ENCODE results near the gene GDF2. TPM values are rescaled to one million over a fixed set of nuclear protein-coding genes. Genes with fewer than 3 reads are reported as not detected.

GDF2 gene
- total RNA-seq, 1 donor from 2014 or later = not detected

DNA sequence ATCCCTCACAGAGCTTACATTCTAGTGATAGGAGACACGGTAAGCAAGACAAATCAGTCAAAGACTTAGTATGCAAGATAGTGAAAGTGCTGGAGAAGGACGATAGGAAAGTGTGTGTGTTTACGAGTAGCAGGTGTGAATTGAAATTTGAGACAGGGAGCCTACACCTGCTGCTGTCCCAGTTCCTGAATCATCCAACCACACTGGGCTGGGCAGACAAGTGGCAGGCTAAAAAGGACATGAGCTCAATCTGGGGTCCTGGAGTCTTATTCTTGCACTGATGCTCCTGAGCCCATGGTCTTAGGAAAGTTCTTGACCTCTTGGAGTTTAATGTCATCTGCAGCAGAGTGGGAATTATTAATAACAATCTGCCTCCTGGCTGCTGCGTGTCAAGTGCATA lies 42.1 kb downstream of the GDF2 start:
- H3K9me3 ChIP-seq = no peaks in the 10 kb centered on the region
- no peaks in the 10 kb centered on the region for H3K27me3 ChIP-seq (ENCODE audit: low read depth)
- H3K4me1 ChIP-seq = no peaks in the 10 kb centered on the region
- DNase-seq (no peak), ATAC-seq (no peak)
- TF ChIP-seq, protein P1, sequence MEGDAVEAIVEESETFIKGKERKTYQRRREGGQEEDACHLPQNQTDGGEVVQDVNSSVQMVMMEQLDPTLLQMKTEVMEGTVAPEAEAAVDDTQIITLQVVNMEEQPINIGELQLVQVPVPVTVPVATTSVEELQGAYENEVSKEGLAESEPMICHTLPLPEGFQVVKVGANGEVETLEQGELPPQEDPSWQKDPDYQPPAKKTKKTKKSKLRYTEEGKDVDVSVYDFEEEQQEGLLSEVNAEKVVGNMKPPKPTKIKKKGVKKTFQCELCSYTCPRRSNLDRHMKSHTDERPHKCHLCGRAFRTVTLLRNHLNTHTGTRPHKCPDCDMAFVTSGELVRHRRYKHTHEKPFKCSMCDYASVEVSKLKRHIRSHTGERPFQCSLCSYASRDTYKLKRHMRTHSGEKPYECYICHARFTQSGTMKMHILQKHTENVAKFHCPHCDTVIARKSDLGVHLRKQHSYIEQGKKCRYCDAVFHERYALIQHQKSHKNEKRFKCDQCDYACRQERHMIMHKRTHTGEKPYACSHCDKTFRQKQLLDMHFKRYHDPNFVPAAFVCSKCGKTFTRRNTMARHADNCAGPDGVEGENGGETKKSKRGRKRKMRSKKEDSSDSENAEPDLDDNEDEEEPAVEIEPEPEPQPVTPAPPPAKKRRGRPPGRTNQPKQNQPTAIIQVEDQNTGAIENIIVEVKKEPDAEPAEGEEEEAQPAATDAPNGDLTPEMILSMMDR (IDR thresholded peaks at IDR 0.05) = no peak
- intact Hi-C loops (cut with DNase I) = no loop called here
- H3K27ac ChIP-seq = no peak overlapping the region
- no peak overlapping the region for H3K4me3 ChIP-seq
- no peaks in the 10 kb centered on the region for H3K36me3 ChIP-seq

DNA sequence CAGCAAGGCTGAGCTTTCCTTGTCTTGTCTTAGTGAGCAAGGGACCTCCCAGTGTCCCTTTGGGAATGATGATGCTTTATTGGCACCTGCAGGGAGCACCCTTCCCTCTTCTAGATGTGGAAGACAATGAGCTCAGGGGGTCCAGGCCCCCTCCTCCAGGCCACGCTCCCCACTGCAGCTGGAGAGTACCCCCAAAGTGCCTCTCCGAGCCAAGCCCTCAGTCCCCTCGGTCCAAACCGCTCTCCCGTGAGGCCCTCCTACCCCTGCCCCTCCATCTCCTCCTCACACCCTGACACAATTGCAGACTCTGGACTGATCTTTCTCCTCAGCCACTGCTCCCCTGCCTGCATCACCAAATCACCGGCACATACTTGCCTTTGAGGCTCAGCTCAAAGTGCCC lies 42.7 kb downstream of the GDF2 start:
- H3K4me1 ChIP-seq = no peaks in the 10 kb centered on the region
- TF ChIP-seq, protein P1 (IDR thresholded peaks at IDR 0.05) = no peak
- H3K9me3 ChIP-seq = no peaks in the 10 kb centered on the region
- intact Hi-C loops (cut with DNase I) = no loop called here
- ATAC-seq (no peak), DNase-seq (no peak)
- H3K27ac ChIP-seq = no peak overlapping the region
- H3K4me3 ChIP-seq = no peak overlapping the region
- no peaks in the 10 kb centered on the region for H3K36me3 ChIP-seq
- H3K27me3 ChIP-seq (ENCODE audit: low read depth) = no peaks in the 10 kb centered on the region

DNA sequence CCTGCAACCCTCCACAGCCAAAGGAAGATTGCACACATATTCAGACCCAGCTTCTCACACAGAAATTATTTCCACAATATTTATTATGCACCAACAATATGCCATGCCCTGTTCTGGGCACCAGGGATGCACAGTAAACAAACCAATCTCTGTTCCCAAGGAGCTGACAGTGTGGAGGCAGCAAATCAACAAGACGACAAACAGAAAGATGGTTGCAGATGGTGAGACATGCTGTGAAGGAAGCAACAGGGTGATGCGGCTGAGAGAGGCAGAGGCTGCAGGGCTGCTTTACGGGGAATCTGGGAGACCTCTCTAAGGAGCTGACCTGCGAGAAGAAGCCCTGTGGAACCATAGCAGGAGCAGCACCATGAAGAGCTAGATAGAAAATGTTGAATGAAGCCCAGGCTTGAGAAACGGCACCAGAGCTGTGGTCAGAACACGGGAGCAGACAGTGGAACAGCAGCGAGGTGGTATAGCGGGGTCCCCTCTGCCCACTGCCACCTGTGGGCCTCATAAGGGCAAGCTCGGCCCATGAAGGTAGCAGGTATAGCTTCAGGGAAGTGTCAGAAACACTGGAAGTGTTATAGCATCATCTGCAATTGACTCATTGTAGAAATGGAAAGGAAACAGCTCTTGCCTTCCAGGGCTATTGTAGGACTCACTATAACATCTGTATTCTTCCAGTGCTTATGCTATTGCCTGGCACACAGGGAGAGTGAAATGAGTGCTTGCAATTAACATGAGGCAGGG lies 43.4 kb downstream of the GDF2 start:
- DNase-seq (no peak), ATAC-seq (no peak)
- TF ChIP-seq, protein P1 (IDR thresholded peaks at IDR 0.05) = no peak
- Histone ChIP-seq H3K36me3 (no peaks in the 10 kb centered on the region), H3K9me3 (no peaks in the 10 kb centered on the region), H3K4me1 (no peaks in the 10 kb centered on the region), H3K27ac (no peak overlapping the region), H3K4me3 (no peak overlapping the region), H3K27me3 (ENCODE audit: low read depth) (no peaks in the 10 kb centered on the region)
- intact Hi-C loops (cut with DNase I) = no loop called here

DNA sequence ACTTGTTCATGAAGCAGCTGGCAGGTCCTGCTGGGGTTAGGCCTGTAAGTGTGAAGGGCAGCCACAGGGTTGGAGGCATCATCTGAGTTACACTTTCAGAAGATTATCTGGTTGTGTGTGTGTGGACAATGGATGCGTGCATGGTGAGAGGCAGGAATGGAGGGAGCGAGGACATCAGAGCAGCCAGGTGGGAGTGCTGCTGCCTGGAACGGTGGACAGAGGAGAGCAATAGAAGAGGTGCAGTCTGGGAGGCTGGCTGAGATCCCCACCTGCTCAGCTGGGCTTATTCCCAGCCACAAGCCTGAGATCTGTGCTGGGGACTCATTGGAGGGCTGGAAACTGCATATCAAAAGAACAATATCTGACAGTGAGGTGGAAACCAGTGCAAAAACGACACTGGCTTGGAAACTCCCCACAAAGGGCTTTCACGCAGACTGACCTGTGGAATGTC lies 44.0 kb downstream of the GDF2 start:
- Histone ChIP-seq H3K27me3 (ENCODE audit: low read depth) (no peaks in the 10 kb centered on the region), H3K36me3 (no peaks in the 10 kb centered on the region), H3K4me3 (no peak overlapping the region), H3K27ac (no peak overlapping the region), H3K4me1 (no peaks in the 10 kb centered on the region), H3K9me3 (no peaks in the 10 kb centered on the region)
- ATAC-seq = no peak
- TF ChIP-seq, protein P1 (IDR thresholded peaks at IDR 0.05) = no peak
- DNase-seq = no peak
- intact Hi-C loops (cut with DNase I) = no loop called here

DNA sequence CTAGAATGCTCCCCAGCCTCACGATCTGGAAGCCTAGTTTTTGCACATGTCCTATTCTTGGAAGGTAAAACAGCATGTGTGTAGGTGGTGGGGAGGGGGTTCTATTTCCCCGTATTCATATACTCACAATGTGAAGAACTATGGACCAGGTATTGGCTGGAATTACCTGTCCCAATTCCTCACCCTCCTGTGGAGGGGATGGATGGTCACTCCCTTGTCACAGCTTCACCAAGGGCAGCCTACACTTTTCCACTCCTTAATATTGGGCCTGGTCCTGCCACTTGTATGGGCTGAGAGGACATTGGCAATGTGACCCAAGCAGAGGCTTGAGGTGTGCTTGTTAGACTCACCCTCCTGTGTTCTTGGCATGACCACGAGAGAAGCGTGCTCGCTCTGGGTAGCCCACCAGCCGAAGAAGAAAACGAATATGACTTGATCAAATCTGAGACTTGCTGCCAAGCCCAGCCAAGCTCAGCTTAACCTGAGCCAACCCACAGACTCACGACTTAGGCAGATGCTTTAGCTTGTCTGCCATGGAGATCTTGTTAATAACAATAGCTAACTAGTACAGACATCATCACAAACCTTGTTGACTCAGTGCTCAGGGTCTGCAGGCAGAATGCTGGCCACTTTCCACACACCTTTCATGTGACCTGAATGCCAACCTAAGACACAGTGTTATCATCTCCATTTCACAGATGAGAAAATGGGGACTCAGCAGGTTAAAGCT lies 44.6 kb downstream of the GDF2 start:
- Histone ChIP-seq H3K4me3 (no peak overlapping the region), H3K4me1 (no peaks in the 10 kb centered on the region), H3K9me3 (no peaks in the 10 kb centered on the region), H3K27me3 (ENCODE audit: low read depth) (no peaks in the 10 kb centered on the region), H3K27ac (no peak overlapping the region), H3K36me3 (no peaks in the 10 kb centered on the region)
- intact Hi-C loops (cut with DNase I) = no loop called here
- no peak for ATAC-seq
- TF ChIP-seq, protein P1 (IDR thresholded peaks at IDR 0.05) = no peak
- DNase-seq = no peak
